Effector CD8-positive, alpha-beta T cell (primary cell): ENCODE results near the gene TMEM35A.
"Not testable (repeated sequence)": the region's sequence is repeated elsewhere in the genome, so short reads cannot be mapped to it uniquely, and the experiment has no call there.

Experiments
- DNase-seq: peaks from one replicate; lab custom pipeline; 2025; lab: John Stamatoyannopoulos, UW
- total RNA-seq, 4 experiments: gene quantifications; one replicate each; lab custom pipeline; 2026; lab: John Stamatoyannopoulos, UW

TMEM35A gene
- 0 to 0.09 (median 0) reads per million in 4 experiments for total RNA-seq

DNA sequence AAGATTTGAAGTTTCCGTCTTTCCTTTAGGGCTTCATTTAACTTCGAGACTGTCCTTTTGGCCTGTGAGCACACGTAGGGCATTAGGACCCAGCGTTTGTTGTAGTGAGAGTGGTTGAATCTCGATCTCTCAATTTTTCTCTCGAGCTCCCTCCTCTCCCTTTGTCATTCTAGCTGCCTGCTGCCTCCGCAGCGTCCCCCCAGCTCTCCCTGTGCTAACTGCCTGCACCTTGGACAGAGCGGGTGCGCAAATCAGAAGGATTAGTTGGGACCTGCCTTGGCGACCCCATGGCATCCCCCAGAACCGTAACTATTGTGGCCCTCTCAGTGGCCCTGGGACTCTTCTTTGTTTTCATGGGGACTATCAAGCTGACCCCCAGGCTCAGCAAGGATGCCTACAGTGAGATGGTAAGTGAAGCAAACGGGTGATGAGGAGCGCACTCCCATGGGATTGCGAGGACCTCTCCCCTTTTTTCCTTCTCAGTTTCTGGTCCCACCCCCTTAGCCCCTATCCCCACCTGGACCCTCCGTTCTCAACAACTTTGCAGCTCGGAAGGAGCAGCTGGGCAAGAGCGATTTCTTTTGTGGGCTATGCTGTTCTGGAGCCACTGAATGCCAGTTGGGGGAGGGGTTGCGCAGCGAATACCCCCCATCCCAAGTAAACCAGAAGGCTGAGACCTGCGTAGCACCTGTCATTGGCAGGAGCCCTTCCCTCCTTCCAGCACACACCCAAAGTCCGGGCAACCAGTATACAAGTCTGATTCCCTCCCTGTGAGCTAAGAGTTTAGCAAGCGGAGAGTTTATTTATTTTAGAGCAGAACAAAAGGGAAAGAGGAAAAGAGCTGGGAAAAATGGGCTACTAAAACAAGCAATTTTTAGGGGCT lies at the start of gene TMEM35A:
TMEM35A (plus strand) TSS at position 164 of the 883 bp plus-strand sequence; CDS start at position 288, 124 bp downstream.
- DNase-seq: no peak

DNA sequence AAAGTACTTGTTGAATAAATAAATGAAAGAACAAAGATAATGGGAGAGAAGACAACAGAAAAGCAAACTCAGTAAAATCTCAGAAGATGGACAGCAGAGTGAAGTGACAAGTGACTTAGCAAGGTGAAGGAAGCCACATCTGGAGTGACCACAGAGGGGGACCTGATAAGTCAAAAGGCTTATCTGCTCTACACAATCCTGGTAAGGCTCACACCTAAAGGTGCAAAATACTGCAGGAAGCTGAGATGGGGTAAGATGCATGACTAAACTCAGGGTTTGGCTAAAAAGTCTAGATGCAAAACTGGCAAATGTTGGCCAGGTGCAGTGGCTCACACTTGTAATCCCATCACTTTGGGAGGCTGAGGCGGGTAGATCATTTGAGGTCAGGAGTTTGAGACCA lies 49.0 kb upstream of the TMEM35A start:
- DNase-seq: no peak

DNA sequence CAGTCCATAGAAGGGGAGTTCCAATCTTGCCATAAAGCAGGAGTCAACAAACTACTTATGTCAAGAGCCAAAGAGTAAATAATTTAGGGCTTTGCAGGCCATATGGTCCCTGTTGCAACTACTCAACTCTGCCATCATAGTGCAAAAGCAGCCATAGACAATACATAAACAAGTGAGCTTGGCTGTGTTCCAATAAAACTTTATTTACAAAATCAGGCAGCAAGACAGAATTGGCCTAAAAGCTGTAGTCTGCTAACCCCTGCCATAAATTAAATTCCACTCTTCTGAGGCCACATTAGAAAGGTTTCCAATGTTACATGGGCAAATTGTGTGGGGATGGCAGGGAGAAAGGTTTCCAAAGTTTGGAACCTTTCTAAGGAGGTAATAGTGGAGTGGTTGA lies 41.4 kb upstream of the TMEM35A start:
- DNase-seq: no peak

DNA sequence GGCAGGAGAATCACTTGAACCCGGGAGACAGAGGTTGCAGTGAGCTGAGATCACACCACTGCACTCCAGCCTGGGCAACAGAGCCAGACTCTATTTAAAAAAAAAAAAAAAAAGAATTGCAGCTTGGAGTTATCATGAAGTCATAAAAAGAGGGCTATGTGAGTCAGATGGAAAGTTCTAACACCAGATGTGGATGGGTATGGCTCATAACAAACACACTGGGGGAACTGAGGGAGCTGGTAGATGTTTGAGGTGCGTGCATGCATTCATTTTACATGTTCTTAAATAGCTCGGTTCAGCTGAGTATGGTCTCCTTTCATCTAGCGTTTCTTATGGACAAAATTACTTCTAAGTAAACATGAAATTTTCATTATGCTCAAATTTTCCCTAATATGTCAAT lies 38.5 kb upstream of the TMEM35A start:
- DNase-seq: no peak

DNA sequence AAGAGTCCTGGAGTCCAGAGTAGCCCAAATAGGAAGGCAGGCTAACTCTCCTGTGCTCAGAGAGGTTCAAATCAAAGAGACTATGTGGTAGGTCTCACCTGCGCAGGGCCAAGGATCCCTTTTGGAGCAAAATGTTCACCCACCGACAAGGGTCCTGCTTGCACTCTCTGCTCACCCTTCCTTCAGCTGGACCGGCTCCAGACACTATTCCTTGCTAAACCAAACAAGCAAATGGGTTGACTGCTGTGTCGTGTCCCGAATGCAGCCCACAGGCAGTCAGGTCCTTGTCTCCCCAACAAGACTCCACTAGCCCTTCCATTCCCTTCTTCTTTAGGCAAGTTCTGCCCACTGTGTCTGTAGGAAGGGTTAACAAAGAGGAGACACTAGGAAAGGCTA lies 27.5 kb upstream of the TMEM35A start:
- no peak for DNase-seq

DNA sequence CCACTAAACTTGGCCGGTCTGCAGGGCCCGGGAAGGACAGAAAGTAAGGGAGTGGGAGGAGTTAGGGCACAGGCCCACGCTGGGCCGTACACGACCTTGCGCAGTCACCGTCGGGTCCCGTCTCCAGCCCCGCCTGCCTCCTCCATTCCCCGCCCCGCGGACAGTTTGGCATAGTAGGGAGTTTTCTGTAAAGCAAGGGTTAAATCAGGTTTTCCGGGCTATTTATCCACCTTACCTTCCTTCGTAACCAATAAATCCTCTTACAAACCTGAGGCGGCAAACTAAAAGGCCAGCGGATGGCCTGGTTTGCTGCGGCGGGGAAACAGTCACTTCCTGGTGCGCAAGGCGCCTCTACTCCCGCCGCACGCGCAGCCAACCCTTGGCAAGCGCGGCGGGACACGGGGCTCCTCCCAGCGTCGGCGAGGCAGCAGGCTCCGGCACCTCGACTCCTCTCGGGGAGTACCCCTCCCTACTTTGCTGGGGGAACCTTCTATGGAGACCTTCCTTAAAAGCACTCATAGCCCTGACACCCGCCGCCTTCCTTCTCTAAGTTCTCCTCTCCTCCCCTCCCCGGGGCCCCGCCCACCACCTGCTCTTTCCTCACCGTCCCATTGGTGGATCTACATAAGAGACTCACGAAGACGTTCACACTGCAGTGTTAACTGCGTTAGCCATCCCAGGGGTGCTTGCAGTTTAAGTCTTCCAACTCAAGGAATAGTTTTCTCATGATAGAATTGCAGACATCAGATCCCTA lies 27.0 kb upstream of the TMEM35A start, which contains the start of gene TRMT2B:
TRMT2B (minus strand) TSS at position 563 of the 754 bp plus-strand sequence. CDS start 9,822 bp downstream, outside the sequence.
- peak; percentile 65 for DNase-seq

- not testable (repeated sequence) for DNase-seq
These were observed 22.1 kb upstream of the TMEM35A start for GRCh38 chrX:101056551-101056950.

- no peak for DNase-seq
These were observed 21.5 kb upstream of the TMEM35A start for GRCh38 chrX:101057093-101057714.

DNA sequence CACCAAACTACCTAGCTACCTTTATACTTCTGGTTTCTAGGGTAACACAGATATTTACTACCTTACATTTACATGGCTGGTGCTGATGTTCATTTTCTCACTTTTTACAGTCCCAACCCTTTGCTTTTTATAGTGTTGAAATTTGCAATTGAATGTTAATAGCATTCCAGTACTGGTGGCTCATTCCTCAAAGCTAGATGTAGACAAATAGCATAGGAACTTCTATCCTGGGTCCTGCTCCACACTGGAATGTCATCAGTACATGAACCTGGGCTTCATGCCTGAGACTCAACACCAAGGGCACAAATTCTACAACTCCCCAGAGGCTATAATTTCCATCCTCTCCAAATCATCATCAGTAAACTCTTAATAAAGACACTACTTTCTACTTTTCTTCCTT lies 16.5 kb upstream of the TMEM35A start:
- DNase-seq: no peak

- DNase-seq: no peak
These were observed 7.1 kb upstream of the TMEM35A start for GRCh38 chrX:101071582-101071981.

DNA sequence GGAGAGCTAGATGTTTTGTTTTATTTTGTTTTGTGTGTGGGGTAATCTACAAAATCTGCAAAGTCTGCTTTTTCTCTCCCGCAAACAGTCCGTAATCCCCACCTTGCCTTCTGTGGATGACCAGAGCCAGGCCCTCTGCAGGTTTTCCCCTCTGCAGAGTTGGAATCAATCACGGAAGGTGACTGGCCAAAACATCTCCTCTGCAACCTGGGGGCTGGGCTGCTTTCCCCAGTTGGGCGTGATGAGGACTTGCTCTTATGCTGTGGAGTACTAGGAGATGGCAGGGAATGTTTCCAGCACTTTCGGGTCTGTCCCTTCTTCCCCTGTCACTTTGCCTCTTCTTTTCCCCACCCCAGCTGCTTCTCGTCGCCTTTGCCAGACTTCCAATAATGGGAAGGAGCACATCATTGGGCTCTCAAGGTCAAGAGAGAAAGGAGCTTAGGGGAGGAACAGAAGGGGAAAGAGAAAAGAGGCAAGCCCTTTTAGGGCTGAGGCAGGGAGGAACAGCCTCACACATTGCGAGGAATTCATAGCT lies 1.1 kb downstream of the TMEM35A start:
- no peak for DNase-seq

- DNase-seq: no peak
These were observed 1.8 kb downstream of the TMEM35A start for GRCh38 chrX:101080326-101081124.

DNA sequence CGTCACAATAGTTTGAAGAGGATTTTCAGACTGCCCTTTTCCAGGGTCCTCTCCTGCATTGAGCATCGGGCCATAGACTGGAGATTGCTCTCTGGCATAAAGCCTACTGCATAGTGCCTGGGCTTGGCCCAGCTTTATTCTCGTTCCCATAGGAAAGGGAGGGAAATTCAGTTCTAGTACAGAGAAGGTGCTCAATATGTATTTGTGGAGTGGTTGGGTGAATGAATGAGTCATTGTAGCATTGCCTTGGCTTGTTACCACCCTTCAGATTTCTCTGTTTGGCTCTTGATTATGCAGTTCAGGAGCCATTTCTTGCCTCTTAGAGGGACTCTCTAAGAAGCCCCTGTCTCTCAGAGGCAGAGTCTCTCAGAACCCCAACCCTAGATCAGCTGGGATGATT lies 2.6 kb downstream of the TMEM35A start:
- DNase-seq: no peak

DNA sequence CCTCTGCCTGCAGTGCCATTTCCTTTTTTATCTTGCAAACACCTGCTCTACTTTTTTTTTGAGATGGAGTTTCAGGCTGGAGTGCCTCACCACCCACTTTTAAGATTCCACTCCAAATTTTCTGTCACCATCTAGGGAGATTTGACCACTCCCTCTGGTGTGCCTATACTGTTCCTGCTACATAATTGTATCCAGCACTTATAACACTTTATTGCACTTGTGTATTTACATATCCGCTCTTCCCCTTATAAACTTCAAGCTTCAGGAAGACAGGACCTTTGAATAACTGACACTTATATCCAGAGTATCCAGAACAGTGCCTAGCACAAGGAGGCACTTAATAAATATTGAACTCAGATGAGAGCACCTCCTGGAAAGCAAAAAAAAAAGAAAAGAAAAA lies 13.1 kb downstream of the TMEM35A start:
- no peak for DNase-seq

GRCh38 chrX:101097546-101098453 lies 19.1 kb downstream of the TMEM35A start, which contains the start of gene CENPI:
TSS of gene CENPI (plus strand) at chrX:101098204. CDS start at chrX:101101071, 2,867 bp downstream.
- DNase-seq: peak; percentile 90

- no peak for DNase-seq
These were observed 29.6 kb downstream of the TMEM35A start for GRCh38 chrX:101108284-101108683.

DNA sequence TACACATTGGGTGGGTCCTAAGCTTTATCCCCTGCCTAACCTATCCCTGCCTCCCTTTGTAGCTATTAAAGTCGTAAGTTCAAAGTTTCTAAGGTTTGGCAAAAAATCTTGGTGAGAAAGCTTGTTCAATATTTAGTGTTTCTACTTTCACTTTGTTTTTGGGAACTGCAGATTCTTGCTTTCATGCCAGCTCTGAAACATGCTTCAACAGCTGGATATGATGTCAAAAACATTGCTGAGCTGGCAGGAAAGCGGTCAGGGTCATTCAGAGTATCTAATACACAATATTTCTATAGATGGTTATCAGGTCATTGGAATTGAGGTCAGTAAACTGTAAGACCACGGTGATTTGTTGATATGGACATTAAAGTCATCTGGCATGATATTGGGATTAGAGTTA lies 39.0 kb downstream of the TMEM35A start:
- DNase-seq: no peak

DNA sequence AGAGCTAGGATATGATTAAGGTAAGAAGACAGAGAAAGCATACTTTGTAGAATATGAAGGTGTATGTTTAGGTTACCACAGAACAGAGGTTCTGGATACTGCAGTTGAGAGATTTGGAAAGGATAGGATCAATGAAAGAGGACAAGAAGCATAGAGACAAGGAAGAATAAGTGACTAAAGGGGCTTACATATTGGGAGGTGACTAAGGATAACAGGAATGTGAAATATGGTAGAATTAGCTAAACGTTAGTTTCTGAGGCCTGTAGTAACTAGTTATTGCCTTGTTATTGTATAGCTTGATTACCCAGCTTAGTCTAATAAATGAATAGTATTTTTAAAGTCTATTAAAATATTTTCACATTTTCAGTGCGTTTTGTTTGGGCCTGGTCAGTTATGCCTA lies 57.6 kb downstream of the TMEM35A start:
- no peak for DNase-seq
